GM21528 (cell line): ENCODE measurements around the gene CUL7.

Experiments used
- ATAC-seq: cut with Tn5 transposase; IDR thresholded peaks from one replicate; pipeline ENCODE4 v1.9.1; 2021; ENCODE audit warnings: mild to moderate bottlenecking, moderate library complexity; ENCODE audit not compliant: unreplicated experiment, low FRiP score

The CUL7 gene

GRCh38 chr6:43077981-43078511, 24.4 kb upstream of the CUL7 start:
- ATAC-seq = no peak

- no peak for ATAC-seq
Measured at GRCh38 chr6:43077333-43077809, 23.7 kb upstream of the CUL7 start.

GRCh38 chr6:43076464-43077332, 23.0 kb upstream of the CUL7 start:
- no peak for ATAC-seq

GRCh38 chr6:43075670-43076463, 22.2 kb upstream of the CUL7 start, which contains the start of gene PTK7:
Gene PTK7 (plus strand): TSS chr6:43076314. CDS start chr6:43076489, 175 bp downstream.
- no peak for ATAC-seq

- ATAC-seq = no peak
Measured at GRCh38 chr6:43074847-43075669, 21.4 kb upstream of the CUL7 start.

- no peak for ATAC-seq
Measured at GRCh38 chr6:43070028-43070632, 16.5 kb upstream of the CUL7 start.

- no peak for ATAC-seq
Measured at GRCh38 chr6:43062818-43063217, 9.2 kb upstream of the CUL7 start.

- ATAC-seq = no peak
Measured at GRCh38 chr6:43061861-43062260, 8.2 kb upstream of the CUL7 start.

GRCh38 chr6:43060755-43061633, 7.3 kb upstream of the CUL7 start:
- ATAC-seq = no peak

GRCh38 chr6:43060034-43060754, 6.5 kb upstream of the CUL7 start:
- ATAC-seq = no peak

- peak; percentile 73 for ATAC-seq
Measured at GRCh38 chr6:43059168-43060033, 5.8 kb upstream of the CUL7 start, which contains the start of the genes KLC4 and MRPL2. Gene KLC4 (plus strand): TSS chr6:43059631. CDS start chr6:43061336, 1,705 bp downstream. Gene MRPL2 (minus strand): TSS chr6:43059434. CDS start chr6:43059381, 53 bp downstream.

GRCh38 chr6:43058531-43058930, 4.9 kb upstream of the CUL7 start:
- ATAC-seq = no peak

GRCh38 chr6:43055966-43056365, 2.3 kb upstream of the CUL7 start:
- ATAC-seq = no peak

- no peak for ATAC-seq
Measured at GRCh38 chr6:43054206-43054943, 724 bp upstream of the CUL7 start.

GRCh38 chr6:43052842-43053544, 658 bp downstream of the CUL7 start:
- ATAC-seq = peak; percentile 20
